Testis (tissue), 2 donors: ENCODE measurements around the gene SLC38A1.

Experiments
- CTCF ChIP-seq, 3 experiments: fragments of 450-650 bp in 2 of 3; fragments of 200-600 bp in 1 of 3; sonication (generic) in 1 of 3; IDR thresholded peaks; one replicate each; pipeline ENCODE4 v1.5.1; 2016 to 2019; ENCODE audit warnings: antibody characterized with exemption in 3 of 3, mild to moderate bottlenecking in 2 of 3, moderate library complexity in 1 of 3
- POLR2A ChIP-seq: fragments of 450-650 bp; IDR thresholded peaks from one replicate; pipeline ENCODE4 v1.6.1; 2017; ENCODE audit warnings: antibody characterized with exemption, mild to moderate bottlenecking, moderate library complexity

- TF ChIP-seq CTCF (IDR thresholded peaks at IDR 0.05) (no peak), POLR2A (no peak)
Observed at GRCh38 chr12:46219132-46219876, 49.5 kb downstream of the SLC38A1 start.
